Chondrocyte (in vitro differentiated cells): ENCODE data around the gene CREB3. TPM values are rescaled to one million over a fixed set of nuclear protein-coding genes. Genes with fewer than 3 reads are reported as not detected.

ENCODE experiments used
- DNase-seq: peaks from one replicate; pipeline ENCODE4 v3.0.0; 2021; ENCODE audit warnings: mixed read lengths, low spot score
- H3K27ac Mint-ChIP-seq: one replicate; pipeline ENCODE4 v1.8.0; 2021; ENCODE audit warnings: mild to moderate bottlenecking, moderate library complexity, mixed read lengths; ENCODE audit not compliant: unreplicated experiment
- H3K27me3 Mint-ChIP-seq: 2 replicates; pipeline ENCODE4 v1.8.0; 2021; ENCODE audit warnings: low read depth, mixed read lengths
- H3K36me3 Mint-ChIP-seq: 2 replicates; pipeline ENCODE4 v1.8.0; 2021; ENCODE audit warnings: low read depth, mixed read lengths
- H3K4me1 Mint-ChIP-seq: 2 replicates; pipeline ENCODE4 v1.8.0; 2021; ENCODE audit warnings: low read depth, mild to moderate bottlenecking, mixed read lengths
- H3K4me3 Mint-ChIP-seq: one replicate; pipeline ENCODE4 v1.8.0; 2021; ENCODE audit warnings: mild to moderate bottlenecking, moderate library complexity, mixed read lengths; ENCODE audit not compliant: unreplicated experiment
- H3K9me3 Mint-ChIP-seq: 2 replicates; pipeline ENCODE4 v1.8.0; 2021; ENCODE audit warnings: low read depth, mixed read lengths
- total RNA-seq: library from RNA; stranded (reverse); gene quantifications from 3 replicates; pipeline ENCODE4 v1.2.1, GENCODE V29; 2021
- TF ChIP-seq, protein P1 (sequence below): fragments of 200-600 bp; sonication (generic); IDR thresholded peaks from 2 replicates; pipeline ENCODE4 v1.5.0; 2021; ENCODE audit warnings: antibody characterized with exemption, mild to moderate bottlenecking, moderate library complexity

Gene CREB3
- total RNA-seq, 1 donor from 2014 or later: 56.7 TPM

- Mint-ChIP-seq H3K9me3 (no peaks in the 10 kb centered on the region), H3K27me3 (no peaks in the 10 kb centered on the region), H3K4me3 (no peak overlapping the region), H3K4me1 (no peaks in the 10 kb centered on the region), H3K27ac (no peak overlapping the region), H3K36me3 (no peaks in the 10 kb centered on the region)
- TF ChIP-seq, protein P1, sequence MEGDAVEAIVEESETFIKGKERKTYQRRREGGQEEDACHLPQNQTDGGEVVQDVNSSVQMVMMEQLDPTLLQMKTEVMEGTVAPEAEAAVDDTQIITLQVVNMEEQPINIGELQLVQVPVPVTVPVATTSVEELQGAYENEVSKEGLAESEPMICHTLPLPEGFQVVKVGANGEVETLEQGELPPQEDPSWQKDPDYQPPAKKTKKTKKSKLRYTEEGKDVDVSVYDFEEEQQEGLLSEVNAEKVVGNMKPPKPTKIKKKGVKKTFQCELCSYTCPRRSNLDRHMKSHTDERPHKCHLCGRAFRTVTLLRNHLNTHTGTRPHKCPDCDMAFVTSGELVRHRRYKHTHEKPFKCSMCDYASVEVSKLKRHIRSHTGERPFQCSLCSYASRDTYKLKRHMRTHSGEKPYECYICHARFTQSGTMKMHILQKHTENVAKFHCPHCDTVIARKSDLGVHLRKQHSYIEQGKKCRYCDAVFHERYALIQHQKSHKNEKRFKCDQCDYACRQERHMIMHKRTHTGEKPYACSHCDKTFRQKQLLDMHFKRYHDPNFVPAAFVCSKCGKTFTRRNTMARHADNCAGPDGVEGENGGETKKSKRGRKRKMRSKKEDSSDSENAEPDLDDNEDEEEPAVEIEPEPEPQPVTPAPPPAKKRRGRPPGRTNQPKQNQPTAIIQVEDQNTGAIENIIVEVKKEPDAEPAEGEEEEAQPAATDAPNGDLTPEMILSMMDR: no peak
- no peak for DNase-seq
Observed at GRCh38 chr9:35771943-35772342, 39.5 kb downstream of the CREB3 start.

GRCh38 chr9:35774907-35775635 lies 42.6 kb downstream of the CREB3 start:
- peaks cover 10% of the 10 kb centered on the region for H3K27me3 Mint-ChIP-seq
- TF ChIP-seq, protein P1: no peak
- no peaks in the 10 kb centered on the region for H3K4me1 Mint-ChIP-seq
- no peak overlapping the region for H3K4me3 Mint-ChIP-seq
- no peaks in the 10 kb centered on the region for H3K36me3 Mint-ChIP-seq
- DNase-seq: no peak
- no peaks in the 10 kb centered on the region for H3K9me3 Mint-ChIP-seq
- H3K27ac Mint-ChIP-seq: no peak overlapping the region

GRCh38 chr9:35776018-35776417 lies 43.6 kb downstream of the CREB3 start:
- no peaks in the 10 kb centered on the region for H3K4me1 Mint-ChIP-seq
- H3K27ac Mint-ChIP-seq: no peak overlapping the region
- no peaks in the 10 kb centered on the region for H3K36me3 Mint-ChIP-seq
- DNase-seq: no peak
- H3K27me3 Mint-ChIP-seq: peaks cover 14% of the 10 kb centered on the region
- H3K9me3 Mint-ChIP-seq: no peaks in the 10 kb centered on the region
- H3K4me3 Mint-ChIP-seq: no peak overlapping the region
- TF ChIP-seq, protein P1: no peak

DNA sequence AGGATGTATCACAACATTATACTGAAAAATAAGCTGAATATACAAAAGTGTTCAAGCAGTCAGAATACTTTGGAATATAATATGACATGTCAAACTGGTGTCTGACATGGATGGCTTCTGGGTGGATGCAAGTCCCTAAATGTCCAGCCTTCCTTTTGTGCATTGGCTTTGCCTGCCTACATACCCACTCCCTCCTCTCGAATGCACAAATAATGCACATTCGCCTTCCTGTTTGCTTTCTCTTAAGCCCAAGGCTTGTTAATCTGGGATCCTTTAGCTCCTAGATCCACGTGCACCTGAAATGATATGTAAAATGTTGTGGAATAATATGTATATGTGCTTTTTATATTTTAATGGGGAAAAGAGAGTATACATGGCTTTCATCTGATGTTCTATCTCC lies 46.0 kb downstream of the CREB3 start:
- Mint-ChIP-seq H3K36me3 (no peaks in the 10 kb centered on the region), H3K27ac (no peak overlapping the region), H3K4me1 (no peaks in the 10 kb centered on the region), H3K27me3 (peaks cover 16% of the 10 kb centered on the region), H3K4me3 (no peak overlapping the region), H3K9me3 (no peaks in the 10 kb centered on the region)
- no peak for DNase-seq
- TF ChIP-seq, protein P1: no peak

- TF ChIP-seq, protein P1: no peak
- Mint-ChIP-seq H3K4me1 (no peaks in the 10 kb centered on the region), H3K27ac (no peak overlapping the region), H3K4me3 (no peak overlapping the region), H3K27me3 (peaks cover 19% of the 10 kb centered on the region), H3K36me3 (no peaks in the 10 kb centered on the region), H3K9me3 (no peaks in the 10 kb centered on the region)
- DNase-seq: no peak
Observed at GRCh38 chr9:35781066-35781465, 48.6 kb downstream of the CREB3 start.
